Subcutaneous abdominal adipose tissue (tissue), 5 donors: ENCODE measurements around the gene SHROOM1.
A peak's percentile ranks its signal among the peaks of the same experiment; 100 is the strongest.

ENCODE experiments used
- H3K27ac ChIP-seq: one replicate; pipeline ENCODE4 v1.7.0; 2013; ENCODE audit warnings: low read depth, mild to moderate bottlenecking, inconsistent platforms, low read length, moderate library complexity
- H3K27me3 ChIP-seq, 5 donors: one replicate each; pipeline ENCODE4 v1.7.0; 2013; ENCODE audit warnings: low read length in 5 of 5, inconsistent platforms in 1 of 5; ENCODE audit not compliant: control insufficient read depth in 5 of 5, insufficient read depth in 4 of 5
- H3K36me3 ChIP-seq, 5 donors: one replicate each; pipeline ENCODE4 v1.7.0; 2013; ENCODE audit warnings: low read length in 5 of 5; ENCODE audit not compliant: control insufficient read depth in 5 of 5, insufficient read depth in 5 of 5
- H3K4me1 ChIP-seq, 5 donors: one replicate each; pipeline ENCODE4 v1.7.0; 2013; ENCODE audit warnings: low read length in 5 of 5, mild to moderate bottlenecking in 3 of 5, moderate library complexity in 1 of 5; ENCODE audit not compliant: control insufficient read depth in 5 of 5, insufficient read depth in 5 of 5
- H3K4me3 ChIP-seq, 5 donors: one replicate each; pipeline ENCODE4 v1.7.0; 2013; ENCODE audit warnings: low read length in 5 of 5, low read depth in 1 of 5
- H3K9ac ChIP-seq, 5 donors: one replicate each; pipeline ENCODE4 v1.7.0; 2013; ENCODE audit warnings: low read length in 5 of 5, mild to moderate bottlenecking in 4 of 5, moderate library complexity in 3 of 5
- H3K9me3 ChIP-seq, 5 donors: one replicate each; pipeline ENCODE4 v1.7.0; 2013; ENCODE audit warnings: low read length in 5 of 5; ENCODE audit not compliant: control insufficient read depth in 5 of 5
- donor health status: healthy.
- donor health status: healthy.
- donor health status: healthy.
- donor health status: healthy.
- donor health status: healthy.

Gene SHROOM1

DNA sequence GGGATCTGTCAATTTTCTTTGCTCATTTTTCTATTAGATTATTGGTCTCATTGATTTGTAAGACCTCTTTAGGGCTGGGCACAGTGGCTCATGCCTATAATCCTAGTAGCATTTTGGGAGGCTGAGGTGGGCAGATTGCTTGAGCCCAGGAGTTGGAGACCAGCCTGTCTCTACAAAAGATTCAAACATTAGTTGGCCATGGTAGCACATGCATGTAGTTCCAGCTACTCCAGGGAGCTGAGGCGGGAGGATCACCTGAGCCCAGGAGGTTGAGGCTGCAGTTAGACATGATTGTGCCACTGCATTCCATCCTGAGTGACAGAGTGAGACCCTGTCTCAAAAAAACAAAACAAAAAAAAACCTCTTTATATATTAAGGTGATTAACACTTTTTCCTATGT, 6.4 kb upstream of the SHROOM1 start:
- no peak overlapping the region for H3K27ac ChIP-seq
- no peaks in the 10 kb centered on the region for H3K9me3 ChIP-seq
- H3K9ac ChIP-seq, result no peak overlapping the region
- no peak overlapping the region for H3K4me3 ChIP-seq
- no peaks in the 10 kb centered on the region for H3K27me3 ChIP-seq
- H3K4me1 ChIP-seq, result peaks cover 0 to 34% (median 13%) of the 10 kb centered on the region in 5 donors
- no peaks in the 10 kb centered on the region for H3K36me3 ChIP-seq

- H3K4me3 ChIP-seq, result no peak overlapping the region
- H3K27me3 ChIP-seq, result no peaks in the 10 kb centered on the region
- no peak overlapping the region for H3K9ac ChIP-seq
- H3K4me1 ChIP-seq, result peaks cover 3 to 31% (median 13%) of the 10 kb centered on the region in 5 donors
- H3K36me3 ChIP-seq, result no peaks in the 10 kb centered on the region
- H3K9me3 ChIP-seq, result no peaks in the 10 kb centered on the region
- no peak overlapping the region for H3K27ac ChIP-seq
These were observed 3.6 kb upstream of the SHROOM1 start for GRCh38 chr5:132834057-132834456.

DNA sequence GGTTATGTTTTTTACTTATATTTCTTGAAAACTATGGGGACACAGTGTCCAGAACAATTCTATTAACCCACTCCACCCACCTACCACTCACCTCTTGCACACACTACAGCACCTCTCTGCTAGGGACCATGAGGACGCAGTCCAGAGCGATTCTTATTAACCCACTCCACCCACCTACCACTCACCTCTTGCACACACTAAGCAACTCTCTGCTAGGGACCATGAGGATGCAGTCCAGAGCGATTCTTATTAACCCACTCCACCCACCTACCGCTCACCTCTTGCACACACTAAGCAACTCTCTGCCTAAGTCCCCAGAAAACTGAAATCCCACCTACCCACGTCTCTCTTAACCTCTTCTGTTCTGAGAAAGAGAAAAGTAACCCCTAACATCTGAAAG, 2.2 kb upstream of the SHROOM1 start:
- Histone ChIP-seq H3K4me1 (peaks cover 3 to 20% (median 15%) of the 10 kb centered on the region in 5 donors), H3K27ac (no peak overlapping the region), H3K9me3 (no peaks in the 10 kb centered on the region), H3K9ac (no peak overlapping the region), H3K4me3 (no peak overlapping the region), H3K36me3 (no peaks in the 10 kb centered on the region), H3K27me3 (no peaks in the 10 kb centered on the region)

DNA sequence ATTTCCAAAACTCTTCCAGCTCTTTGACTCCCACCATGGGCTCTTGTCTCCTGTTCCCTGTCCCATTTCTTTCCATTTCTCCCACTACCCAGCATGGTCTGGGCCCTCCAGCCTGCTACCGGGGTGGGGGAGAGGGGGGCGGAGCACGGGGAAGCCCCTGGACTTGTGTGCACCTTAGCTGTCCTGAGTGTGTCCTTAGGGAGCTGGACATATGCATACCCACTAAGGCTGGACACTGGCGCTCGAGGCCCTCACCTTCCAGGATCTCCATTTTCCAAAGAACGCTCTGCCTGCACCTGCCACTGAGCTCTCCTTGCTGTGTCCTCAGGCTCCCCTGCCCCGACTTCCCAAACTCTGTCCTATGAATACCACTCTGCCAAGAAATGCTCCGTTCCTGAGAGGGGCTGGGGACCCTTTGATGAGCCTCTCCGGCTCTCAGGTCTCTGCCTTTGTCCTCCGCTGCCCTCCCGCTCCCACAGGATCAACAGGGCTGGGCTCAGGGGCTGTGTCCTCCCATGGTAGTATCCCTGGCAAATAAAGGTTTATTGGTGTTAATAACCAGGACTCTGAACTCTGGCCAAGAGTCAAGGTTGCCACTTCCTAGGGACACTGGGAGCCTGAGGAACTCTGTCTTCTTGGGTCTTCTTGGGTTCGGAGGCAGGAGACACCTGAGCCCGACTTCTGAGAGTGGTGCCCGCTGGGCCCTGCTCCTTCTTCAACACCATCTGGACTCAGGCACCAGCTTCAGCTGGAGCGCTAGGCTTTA, 831 bp upstream of the SHROOM1 start:
- Histone ChIP-seq H3K4me3 (peak overlapping the region in 4 of 5 donors; percentile 76 to 86 (median 84)), H3K36me3 (peaks cover 0 to 6% (median 0%) of the 10 kb centered on the region in 5 donors), H3K9ac (peak overlapping the region in 4 of 5 donors; percentile 64 to 78 (median 72)), H3K4me1 (peaks cover 3 to 22% (median 15%) of the 10 kb centered on the region in 5 donors), H3K27ac (peak overlapping the region; percentile 60), H3K9me3 (no peaks in the 10 kb centered on the region), H3K27me3 (no peaks in the 10 kb centered on the region)

DNA sequence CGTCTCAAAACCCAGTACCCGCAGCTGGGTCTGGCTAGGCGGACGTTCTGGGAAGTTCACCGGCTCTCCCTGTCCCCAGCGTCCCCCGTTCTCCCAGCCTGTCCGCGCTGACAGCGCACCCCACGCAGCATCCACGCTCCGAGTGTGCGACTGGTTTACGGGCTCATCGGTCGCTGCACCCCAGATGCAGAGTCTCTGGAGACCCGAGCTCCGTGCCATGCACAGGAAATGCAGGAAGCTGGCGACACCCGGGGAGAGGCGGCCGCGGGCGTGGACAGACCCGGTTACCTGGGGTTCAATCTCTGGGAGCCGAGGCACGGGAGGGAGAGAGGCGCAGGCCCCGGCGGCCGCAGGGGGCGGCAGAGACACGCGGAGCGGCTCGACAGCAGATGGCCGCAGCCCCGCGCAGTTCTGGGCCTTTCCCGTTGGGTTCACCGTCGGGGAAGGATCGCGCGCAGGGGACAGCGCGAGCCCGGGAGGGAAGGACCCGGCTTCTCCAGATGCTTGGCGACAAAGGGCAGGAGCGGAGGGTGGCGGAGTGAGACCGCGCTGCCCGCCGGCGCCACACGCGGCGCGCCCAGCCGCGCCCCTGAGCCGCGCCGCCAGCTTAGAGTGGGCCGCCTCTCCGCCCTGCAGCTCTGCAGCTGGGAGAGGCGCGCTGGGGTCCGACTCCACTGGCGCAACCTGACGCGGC, 558 bp downstream of the SHROOM1 start:
- peaks cover 0 to 9% (median 3%) of the 10 kb centered on the region in 5 donors for H3K36me3 ChIP-seq
- H3K9me3 ChIP-seq, result no peaks in the 10 kb centered on the region
- no peaks in the 10 kb centered on the region for H3K27me3 ChIP-seq
- peak overlapping the region; percentile 14 to 78 (median 66) for H3K9ac ChIP-seq
- H3K27ac ChIP-seq, result peak overlapping the region; percentile 60
- H3K4me1 ChIP-seq, result peaks cover 3 to 26% (median 15%) of the 10 kb centered on the region in 5 donors
- peak overlapping the region; percentile 49 to 86 (median 82) for H3K4me3 ChIP-seq

GRCh38 chr5:132828846-132829494, 1.5 kb downstream of the SHROOM1 start:
- Histone ChIP-seq H3K36me3 (peaks cover 0 to 18% (median 9%) of the 10 kb centered on the region in 5 donors), H3K9me3 (no peaks in the 10 kb centered on the region), H3K9ac (peak overlapping the region in 4 of 5 donors; percentile 14 to 73 (median 27)), H3K4me1 (peaks cover 3 to 26% (median 15%) of the 10 kb centered on the region in 5 donors), H3K27ac (peak overlapping the region; percentile 60), H3K4me3 (peak overlapping the region in 4 of 5 donors; percentile 49 to 86 (median 79)), H3K27me3 (no peaks in the 10 kb centered on the region)

DNA sequence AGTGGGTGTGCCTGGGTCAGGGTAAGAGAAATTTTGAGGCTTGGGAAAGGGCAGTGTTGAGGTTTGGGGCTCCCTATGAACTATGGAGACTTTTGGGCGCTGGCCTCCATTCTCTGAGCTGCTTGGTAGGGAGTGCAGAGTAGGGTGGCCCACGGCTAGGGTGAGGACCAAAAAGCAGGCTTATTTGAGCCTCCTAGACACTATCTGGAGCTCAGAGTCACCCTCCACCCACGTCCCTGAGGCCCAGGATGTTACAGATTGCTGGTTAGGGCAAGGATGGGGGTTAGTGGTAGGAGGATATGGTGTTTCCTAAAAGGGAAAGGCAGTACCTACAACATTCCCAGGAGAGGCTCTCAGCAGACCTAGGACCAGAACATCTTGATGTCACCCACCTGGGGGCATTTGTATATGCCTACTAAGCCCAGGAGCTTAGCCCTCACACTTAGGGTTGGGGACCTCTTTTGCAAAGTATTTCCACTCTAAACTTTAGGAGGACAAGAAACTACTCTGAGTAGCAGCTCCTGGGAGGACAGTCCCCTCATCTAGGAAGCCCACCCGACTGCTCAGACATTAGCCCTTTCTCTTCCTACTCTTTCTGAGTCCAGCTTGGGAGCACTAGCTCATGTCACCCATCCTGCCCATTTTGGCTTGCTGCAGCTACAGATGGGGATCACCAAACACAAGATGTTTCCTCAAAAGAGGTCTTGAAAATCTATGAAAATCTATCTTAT, 2.3 kb downstream of the SHROOM1 start:
- H3K4me1 ChIP-seq, result peaks cover 3 to 26% (median 18%) of the 10 kb centered on the region in 5 donors
- H3K9me3 ChIP-seq, result no peaks in the 10 kb centered on the region
- H3K27me3 ChIP-seq, result no peaks in the 10 kb centered on the region
- H3K4me3 ChIP-seq, result no peak overlapping the region
- peak overlapping the region in 1 of 5 donors; percentile 26 for H3K9ac ChIP-seq
- no peak overlapping the region for H3K27ac ChIP-seq
- peaks cover 0 to 23% (median 13%) of the 10 kb centered on the region in 5 donors for H3K36me3 ChIP-seq

- Histone ChIP-seq H3K27ac (no peak overlapping the region), H3K27me3 (peaks cover 0 to 2% (median 0%) of the 10 kb centered on the region in 5 donors), H3K4me1 (peaks cover 3 to 36% (median 26%) of the 10 kb centered on the region in 5 donors), H3K4me3 (no peak overlapping the region), H3K9me3 (no peaks in the 10 kb centered on the region), H3K36me3 (peaks cover 0 to 23% (median 14%) of the 10 kb centered on the region in 5 donors), H3K9ac (peak overlapping the region in 1 of 5 donors; percentile 53)
These were observed 3.9 kb downstream of the SHROOM1 start for GRCh38 chr5:132826424-132827082.

DNA sequence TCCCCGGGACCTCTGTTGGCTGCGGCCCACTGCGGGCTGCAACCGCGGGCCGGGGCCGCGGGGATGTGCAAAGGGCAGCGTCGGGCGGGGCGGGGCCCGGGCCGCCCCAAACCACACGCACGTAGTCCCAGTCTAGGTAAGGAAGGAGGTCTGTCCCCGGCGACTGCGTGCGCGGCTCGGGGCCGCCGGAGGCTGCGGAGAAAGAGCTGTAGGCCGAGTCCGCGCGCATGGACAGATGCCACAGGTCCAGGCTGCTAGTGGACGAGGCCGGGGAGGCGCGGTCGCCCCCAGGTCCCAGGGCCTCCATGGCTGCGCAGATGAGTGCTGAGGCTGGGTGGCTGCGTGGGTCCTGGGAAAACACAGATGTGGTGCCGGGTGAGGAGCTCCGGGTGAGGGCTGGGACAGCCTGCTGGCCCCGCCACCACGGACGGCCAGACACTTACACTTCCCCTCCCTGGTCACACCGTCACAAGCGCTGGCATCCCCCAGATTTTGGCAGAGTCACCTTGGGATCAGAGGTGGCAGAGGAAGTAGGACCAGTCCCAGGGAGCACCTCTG, 4.5 kb downstream of the SHROOM1 start:
- Histone ChIP-seq H3K9ac (peak overlapping the region in 1 of 5 donors; percentile 53), H3K4me1 (peaks cover 3 to 36% (median 25%) of the 10 kb centered on the region in 5 donors), H3K36me3 (peaks cover 0 to 23% (median 14%) of the 10 kb centered on the region in 5 donors), H3K27me3 (peaks cover 0 to 2% (median 0%) of the 10 kb centered on the region in 5 donors), H3K9me3 (no peaks in the 10 kb centered on the region), H3K4me3 (no peak overlapping the region), H3K27ac (no peak overlapping the region)
